ACC112 (cell line): ENCODE data around the gene SAMD8.

Experiments used
- H2AFZ ChIP-seq: fragments of 200-600 bp; sonication (generic); one replicate; pipeline ENCODE4 v1.6.0; 2017; ENCODE audit warnings: antibody characterized with exemption, low read length; ENCODE audit not compliant: unreplicated experiment
- H3K27ac ChIP-seq: fragments of 200-600 bp; sonication (generic); 2 replicates; pipeline ENCODE4 v1.5.1; 2014; ENCODE audit warnings: low read depth, mild to moderate bottlenecking, antibody characterized with exemption, low read length, moderate library complexity
- H3K27me3 ChIP-seq: fragments of 200-600 bp; sonication (generic); 2 replicates; pipeline ENCODE4 v1.6.1; 2014; ENCODE audit warnings: mild to moderate bottlenecking, antibody characterized with exemption, low read length, moderate library complexity, mixed read lengths; ENCODE audit not compliant: insufficient read depth
- H3K36me3 ChIP-seq: fragments of 200-600 bp; sonication (generic); 2 replicates; pipeline ENCODE4 v1.6.1; 2016; ENCODE audit warnings: mild to moderate bottlenecking, antibody characterized with exemption, low read length, moderate library complexity, mixed read lengths; ENCODE audit not compliant: insufficient read depth
- H3K4me1 ChIP-seq: fragments of 200-600 bp; sonication (generic); one replicate; pipeline ENCODE4 v1.6.1; 2016; ENCODE audit warnings: low read length, mixed read lengths; ENCODE audit not compliant: insufficient read depth, unreplicated experiment, control insufficient read depth
- H3K4me3 ChIP-seq: fragments of 200-600 bp; sonication (generic); 2 replicates; pipeline ENCODE4 v1.5.1; 2014; ENCODE audit warnings: mild to moderate bottlenecking, low read depth, low read length
- H3K79me2 ChIP-seq: fragments of 200-600 bp; sonication (generic); one replicate; pipeline ENCODE4 v1.6.0; 2016; ENCODE audit warnings: low read length; ENCODE audit not compliant: control insufficient read depth, unreplicated experiment, insufficient read depth

SAMD8 gene

GRCh38 chr10:75226656-75227055 lies 115.2 kb downstream of the SAMD8 start:
- peak overlapping the region; percentile 77 for H3K27ac ChIP-seq
- H3K79me2 ChIP-seq: peaks cover 62% of the 10 kb centered on the region
- H3K4me1 ChIP-seq: peaks cover 71% of the 10 kb centered on the region
- no peak overlapping the region for H3K4me3 ChIP-seq
- H2AFZ ChIP-seq: no peak overlapping the region
- no peaks in the 10 kb centered on the region for H3K27me3 ChIP-seq
- H3K36me3 ChIP-seq: peaks cover 20% of the 10 kb centered on the region

GRCh38 chr10:75228278-75228677 lies 116.8 kb downstream of the SAMD8 start:
- Histone ChIP-seq H3K4me3 (no peak overlapping the region), H3K27ac (peak overlapping the region; percentile 29; the same call in 1 of the 2 replicates), H3K36me3 (peaks cover 21% of the 10 kb centered on the region), H3K79me2 (peaks cover 51% of the 10 kb centered on the region), H3K4me1 (peaks cover 63% of the 10 kb centered on the region), H2AFZ (no peak overlapping the region), H3K27me3 (no peaks in the 10 kb centered on the region)

- H3K27me3 ChIP-seq: no peaks in the 10 kb centered on the region
- no peak overlapping the region for H2AFZ ChIP-seq
- peaks cover 18% of the 10 kb centered on the region for H3K36me3 ChIP-seq
- no peak overlapping the region for H3K4me3 ChIP-seq
- H3K4me1 ChIP-seq: peaks cover 57% of the 10 kb centered on the region
- peaks cover 46% of the 10 kb centered on the region for H3K79me2 ChIP-seq
- H3K27ac ChIP-seq: peak overlapping the region; percentile 29
Measured at GRCh38 chr10:75228834-75229233, 117.4 kb downstream of the SAMD8 start.

GRCh38 chr10:75229971-75230370 lies 118.5 kb downstream of the SAMD8 start:
- Histone ChIP-seq H3K27me3 (no peaks in the 10 kb centered on the region), H3K27ac (peak overlapping the region; percentile 29), H2AFZ (no peak overlapping the region), H3K36me3 (peaks cover 18% of the 10 kb centered on the region), H3K4me3 (no peak overlapping the region), H3K79me2 (peaks cover 40% of the 10 kb centered on the region), H3K4me1 (peaks cover 46% of the 10 kb centered on the region)

GRCh38 chr10:75230600-75231038 lies 119.2 kb downstream of the SAMD8 start:
- H3K4me3 ChIP-seq: no peak overlapping the region
- H3K4me1 ChIP-seq: peaks cover 41% of the 10 kb centered on the region
- peak overlapping the region; percentile 29 for H3K27ac ChIP-seq
- no peak overlapping the region for H2AFZ ChIP-seq
- H3K79me2 ChIP-seq: peaks cover 40% of the 10 kb centered on the region
- H3K36me3 ChIP-seq: peaks cover 18% of the 10 kb centered on the region
- no peaks in the 10 kb centered on the region for H3K27me3 ChIP-seq
